NT2/D1 (cell line): ENCODE results near the gene SPTAN1.

Experiments used
- SUZ12 ChIP-seq: IDR thresholded peaks from 2 replicates; pipeline ENCODE4 v1.6.1; 2011; ENCODE audit not compliant: insufficient read length, insufficient read depth; ENCODE audit errors: extremely low read depth
- YY1 ChIP-seq: IDR thresholded peaks from 2 replicates; pipeline ENCODE4 v1.6.1; 2011; ENCODE audit not compliant: insufficient read length, insufficient read depth
- ZNF274 ChIP-seq: IDR thresholded peaks from 2 replicates; pipeline ENCODE4 v1.6.1; 2011; ENCODE audit warnings: mild to moderate bottlenecking, low read depth, low read length

GRCh38 chr9:128615571-128615970, 63.2 kb downstream of the SPTAN1 start:
- TF ChIP-seq YY1, result no peak
- no peak for TF ChIP-seq SUZ12
- no peak for TF ChIP-seq ZNF274
